PC-9 (cell line): ENCODE measurements around the gene AUTS2.

Experiments used
- EZH2 ChIP-seq: fragments of 200-600 bp; sonication (generic); IDR thresholded peaks from 2 replicates; pipeline ENCODE4 v1.8.0; 2017; ENCODE audit warnings: antibody characterized with exemption, low read depth
- TF ChIP-seq, protein P1 (sequence below): fragments of 200-600 bp; sonication (generic); conservative IDR thresholded peaks from 2 replicates; pipeline ENCODE4 v1.6.1; 2017; ENCODE audit warnings: mixed run types, antibody characterized with exemption, mild to moderate bottlenecking, moderate library complexity

DNA sequence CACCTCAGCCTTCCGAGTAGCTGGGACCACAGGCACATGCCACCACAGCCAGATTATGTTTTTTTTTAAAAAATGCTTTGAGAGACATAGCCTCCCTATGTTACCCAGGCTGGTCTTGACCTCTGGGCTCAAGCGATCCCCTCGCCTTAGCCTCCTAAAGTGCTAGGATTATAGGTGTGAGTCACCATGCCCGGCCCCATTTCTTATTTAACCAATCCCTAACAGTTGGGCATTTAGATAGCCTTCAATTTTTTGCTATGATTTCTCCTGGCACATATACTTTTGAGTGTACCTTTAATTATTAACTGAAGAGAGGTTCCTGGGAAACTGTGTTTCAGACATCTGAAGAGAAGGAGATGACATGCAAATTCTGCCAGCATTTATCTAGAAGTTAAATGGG is 22.6 kb upstream of the AUTS2 start:
- TF ChIP-seq, protein P1, sequence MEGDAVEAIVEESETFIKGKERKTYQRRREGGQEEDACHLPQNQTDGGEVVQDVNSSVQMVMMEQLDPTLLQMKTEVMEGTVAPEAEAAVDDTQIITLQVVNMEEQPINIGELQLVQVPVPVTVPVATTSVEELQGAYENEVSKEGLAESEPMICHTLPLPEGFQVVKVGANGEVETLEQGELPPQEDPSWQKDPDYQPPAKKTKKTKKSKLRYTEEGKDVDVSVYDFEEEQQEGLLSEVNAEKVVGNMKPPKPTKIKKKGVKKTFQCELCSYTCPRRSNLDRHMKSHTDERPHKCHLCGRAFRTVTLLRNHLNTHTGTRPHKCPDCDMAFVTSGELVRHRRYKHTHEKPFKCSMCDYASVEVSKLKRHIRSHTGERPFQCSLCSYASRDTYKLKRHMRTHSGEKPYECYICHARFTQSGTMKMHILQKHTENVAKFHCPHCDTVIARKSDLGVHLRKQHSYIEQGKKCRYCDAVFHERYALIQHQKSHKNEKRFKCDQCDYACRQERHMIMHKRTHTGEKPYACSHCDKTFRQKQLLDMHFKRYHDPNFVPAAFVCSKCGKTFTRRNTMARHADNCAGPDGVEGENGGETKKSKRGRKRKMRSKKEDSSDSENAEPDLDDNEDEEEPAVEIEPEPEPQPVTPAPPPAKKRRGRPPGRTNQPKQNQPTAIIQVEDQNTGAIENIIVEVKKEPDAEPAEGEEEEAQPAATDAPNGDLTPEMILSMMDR, result no peak
- no peak for TF ChIP-seq EZH2
